Ishikawa (cell line): ENCODE data around the gene RFNG.

Experiments used
- EGR1 ChIP-seq: IDR thresholded peaks from 2 replicates; pipeline ENCODE4 v1.6.1; 2012
- TF ChIP-seq, protein P1 (sequence below): IDR thresholded peaks from 2 replicates; pipeline ENCODE4 v1.6.1; 2012; ENCODE audit warnings: low read depth, mild to moderate bottlenecking

DNA sequence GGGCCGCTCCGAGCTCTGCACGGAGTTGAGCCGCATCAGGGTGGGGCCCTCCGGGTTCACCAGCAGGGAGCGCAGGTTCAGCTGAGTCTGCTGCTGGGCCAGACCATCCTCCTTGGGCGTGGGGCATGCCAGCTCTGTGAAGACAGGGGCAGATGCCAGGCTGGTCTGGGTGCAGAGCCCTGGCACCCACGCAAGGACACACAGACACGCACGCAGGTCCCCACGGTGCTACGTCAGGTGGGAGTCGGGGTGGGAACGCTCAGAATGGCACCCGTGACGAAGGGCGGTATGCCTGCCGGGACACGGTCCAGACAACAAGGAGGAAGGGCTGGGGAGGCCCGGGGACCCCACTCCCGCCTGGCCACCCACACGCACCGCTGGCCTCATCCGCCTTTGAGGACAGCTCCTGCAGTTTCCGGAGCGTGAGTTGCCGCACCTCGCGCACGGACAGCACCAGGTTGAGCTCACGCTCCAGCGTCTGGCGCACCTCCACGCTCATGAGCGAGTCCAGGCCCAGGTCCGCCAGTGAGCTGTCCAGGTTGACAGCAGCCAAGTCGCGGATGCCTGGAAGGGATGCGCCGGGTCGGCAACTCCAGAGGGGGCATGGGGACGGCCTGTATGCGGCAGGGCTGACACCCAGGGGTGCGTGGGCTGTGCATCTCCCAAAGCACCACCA, 29.3 kb upstream of the RFNG start:
- no peak for TF ChIP-seq EGR1
- TF ChIP-seq, protein P1, sequence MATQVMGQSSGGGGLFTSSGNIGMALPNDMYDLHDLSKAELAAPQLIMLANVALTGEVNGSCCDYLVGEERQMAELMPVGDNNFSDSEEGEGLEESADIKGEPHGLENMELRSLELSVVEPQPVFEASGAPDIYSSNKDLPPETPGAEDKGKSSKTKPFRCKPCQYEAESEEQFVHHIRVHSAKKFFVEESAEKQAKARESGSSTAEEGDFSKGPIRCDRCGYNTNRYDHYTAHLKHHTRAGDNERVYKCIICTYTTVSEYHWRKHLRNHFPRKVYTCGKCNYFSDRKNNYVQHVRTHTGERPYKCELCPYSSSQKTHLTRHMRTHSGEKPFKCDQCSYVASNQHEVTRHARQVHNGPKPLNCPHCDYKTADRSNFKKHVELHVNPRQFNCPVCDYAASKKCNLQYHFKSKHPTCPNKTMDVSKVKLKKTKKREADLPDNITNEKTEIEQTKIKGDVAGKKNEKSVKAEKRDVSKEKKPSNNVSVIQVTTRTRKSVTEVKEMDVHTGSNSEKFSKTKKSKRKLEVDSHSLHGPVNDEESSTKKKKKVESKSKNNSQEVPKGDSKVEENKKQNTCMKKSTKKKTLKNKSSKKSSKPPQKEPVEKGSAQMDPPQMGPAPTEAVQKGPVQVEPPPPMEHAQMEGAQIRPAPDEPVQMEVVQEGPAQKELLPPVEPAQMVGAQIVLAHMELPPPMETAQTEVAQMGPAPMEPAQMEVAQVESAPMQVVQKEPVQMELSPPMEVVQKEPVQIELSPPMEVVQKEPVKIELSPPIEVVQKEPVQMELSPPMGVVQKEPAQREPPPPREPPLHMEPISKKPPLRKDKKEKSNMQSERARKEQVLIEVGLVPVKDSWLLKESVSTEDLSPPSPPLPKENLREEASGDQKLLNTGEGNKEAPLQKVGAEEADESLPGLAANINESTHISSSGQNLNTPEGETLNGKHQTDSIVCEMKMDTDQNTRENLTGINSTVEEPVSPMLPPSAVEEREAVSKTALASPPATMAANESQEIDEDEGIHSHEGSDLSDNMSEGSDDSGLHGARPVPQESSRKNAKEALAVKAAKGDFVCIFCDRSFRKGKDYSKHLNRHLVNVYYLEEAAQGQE, result no peak
